SKM-1 treated with dmso at 0.1 percent for 144 hours (cell line): ENCODE results near the gene ZNF691.
"Not testable (repeated sequence)": the region's sequence is repeated elsewhere in the genome, so short reads cannot be mapped to it uniquely, and the experiment has no call there.

ENCODE experiments used
- DNase-seq: peaks from one replicate; lab custom pipeline; 2025; ENCODE audit not compliant: unreplicated experiment; lab: John Stamatoyannopoulos, UW

The ZNF691 gene

GRCh38 chr1:42846257-42847110 is at the start of gene ZNF691:
Gene ZNF691 (plus strand): TSS chr1:42846613. CDS start chr1:42849659, 3,046 bp downstream.
- DNase-seq = peak; percentile 98

- no peak for DNase-seq
Observed at GRCh38 chr1:42797414-42797813, 49.0 kb upstream of the ZNF691 start.

GRCh38 chr1:42797979-42798378 is 48.4 kb upstream of the ZNF691 start:
- DNase-seq = no peak

GRCh38 chr1:42801832-42802473 is 44.5 kb upstream of the ZNF691 start:
- DNase-seq = no peak

GRCh38 chr1:42806171-42806570 is 40.2 kb upstream of the ZNF691 start:
- no peak for DNase-seq

- DNase-seq = no peak
Observed at GRCh38 chr1:42806593-42806992, 39.8 kb upstream of the ZNF691 start.

- no peak for DNase-seq
Observed at GRCh38 chr1:42807056-42807668, 39.3 kb upstream of the ZNF691 start.

- DNase-seq = not testable (repeated sequence)
Observed at GRCh38 chr1:42814815-42815214, 31.6 kb upstream of the ZNF691 start.

- DNase-seq = no peak
Observed at GRCh38 chr1:42815941-42816584, 30.4 kb upstream of the ZNF691 start.

GRCh38 chr1:42816585-42817439 is 29.6 kb upstream of the ZNF691 start, which contains the start of the genes ERMAP and SVBP:
Gene ERMAP (plus strand): TSS chr1:42817122. CDS start chr1:42830449, 13,327 bp downstream.
Gene SVBP (minus strand): TSS chr1:42817397. CDS start chr1:42816544, 853 bp downstream.
- peak; percentile 84 for DNase-seq

GRCh38 chr1:42817440-42817767 is 29.0 kb upstream of the ZNF691 start:
- DNase-seq = no peak

- DNase-seq = no peak
Observed at GRCh38 chr1:42817976-42818375, 28.4 kb upstream of the ZNF691 start.

GRCh38 chr1:42820813-42821212 is 25.6 kb upstream of the ZNF691 start:
- no peak for DNase-seq

GRCh38 chr1:42821690-42822089 is 24.7 kb upstream of the ZNF691 start:
- DNase-seq = no peak

- DNase-seq = no peak
Observed at GRCh38 chr1:42822800-42823392, 23.5 kb upstream of the ZNF691 start.

- no peak for DNase-seq
Observed at GRCh38 chr1:42824481-42825035, 21.9 kb upstream of the ZNF691 start.

GRCh38 chr1:42825036-42825851 is 21.2 kb upstream of the ZNF691 start:
- no peak for DNase-seq

GRCh38 chr1:42830631-42831030 is 15.8 kb upstream of the ZNF691 start:
- no peak for DNase-seq

- no peak for DNase-seq
Observed at GRCh38 chr1:42831273-42831672, 15.1 kb upstream of the ZNF691 start.
